GM18502 (cell line): Measurements from ENCODE around the gene RSKR.
"Not testable (repeated sequence)": the region's sequence is repeated elsewhere in the genome, so short reads cannot be mapped to it uniquely, and the experiment has no call there.

Experiments used
- ATAC-seq: cut with Tn5 transposase; IDR thresholded peaks from one replicate; pipeline ENCODE4 v1.9.1; 2021; ENCODE audit warnings: mild to moderate bottlenecking; ENCODE audit not compliant: unreplicated experiment, poor library complexity

The RSKR gene, protein sequence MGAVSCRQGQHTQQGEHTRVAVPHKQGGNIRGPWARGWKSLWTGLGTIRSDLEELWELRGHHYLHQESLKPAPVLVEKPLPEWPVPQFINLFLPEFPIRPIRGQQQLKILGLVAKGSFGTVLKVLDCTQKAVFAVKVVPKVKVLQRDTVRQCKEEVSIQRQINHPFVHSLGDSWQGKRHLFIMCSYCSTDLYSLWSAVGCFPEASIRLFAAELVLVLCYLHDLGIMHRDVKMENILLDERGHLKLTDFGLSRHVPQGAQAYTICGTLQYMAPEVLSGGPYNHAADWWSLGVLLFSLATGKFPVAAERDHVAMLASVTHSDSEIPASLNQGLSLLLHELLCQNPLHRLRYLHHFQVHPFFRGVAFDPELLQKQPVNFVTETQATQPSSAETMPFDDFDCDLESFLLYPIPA

DNA sequence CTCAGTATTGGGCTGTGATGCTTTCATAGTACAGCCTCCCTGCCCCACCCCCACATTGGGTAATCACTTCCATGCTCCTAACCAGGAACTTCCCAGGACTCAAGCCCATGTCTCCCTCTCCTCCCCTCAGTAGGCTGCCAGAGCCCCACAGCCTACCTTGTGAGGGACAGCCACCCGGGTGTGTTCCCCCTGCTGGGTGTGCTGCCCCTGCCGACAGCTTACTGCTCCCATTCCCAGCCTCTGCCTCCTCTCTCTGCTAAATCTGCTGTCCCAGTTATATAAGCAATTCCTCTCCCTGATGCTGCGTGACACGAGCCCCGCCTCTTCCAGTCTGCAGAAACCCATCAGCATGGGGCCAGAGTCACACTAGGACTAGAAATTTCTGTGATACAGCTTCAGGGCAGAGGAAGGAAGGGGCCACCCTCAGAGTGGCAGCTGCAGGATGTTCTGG, at the start of gene RSKR:
RSKR (minus strand) TSS at position 255 of the 451 bp plus-strand sequence; CDS start at position 231, 24 bp downstream.
- no peak for ATAC-seq

DNA sequence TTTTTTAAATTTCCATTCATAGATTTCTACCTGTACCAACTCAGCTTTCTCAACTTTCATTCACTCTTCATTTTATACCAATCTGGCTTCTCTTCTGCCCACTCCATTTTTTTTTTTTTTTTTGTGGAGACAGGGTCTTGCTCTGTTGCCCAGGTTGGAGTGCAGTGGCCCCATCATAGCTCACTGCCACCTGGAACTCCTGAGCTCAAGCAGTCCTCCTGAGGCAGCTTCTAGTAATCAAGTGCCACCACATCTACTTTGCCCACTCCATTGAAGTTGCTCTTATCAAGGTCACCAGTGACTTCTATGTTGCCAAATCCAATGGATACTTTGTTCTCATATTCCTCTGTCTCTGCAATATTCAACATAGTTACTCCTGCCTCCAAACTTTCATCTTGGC, 49.7 kb upstream of the RSKR start:
- ATAC-seq = no peak

DNA sequence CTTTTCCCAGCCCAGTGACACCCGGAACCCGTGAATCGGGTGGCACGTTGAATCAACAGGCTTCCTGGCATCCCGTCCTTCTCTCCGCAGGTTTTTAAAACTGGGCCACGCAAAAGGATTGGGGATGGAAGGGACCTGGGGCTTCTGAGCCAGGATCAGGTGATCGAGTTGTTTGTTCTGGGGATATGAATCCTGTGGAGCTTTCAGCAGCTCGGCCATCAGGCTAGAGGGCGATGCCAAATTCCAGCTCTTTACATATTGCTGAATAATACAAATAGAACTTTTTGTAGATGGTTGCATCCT, 48.5 kb upstream of the RSKR start:
- no peak for ATAC-seq

DNA sequence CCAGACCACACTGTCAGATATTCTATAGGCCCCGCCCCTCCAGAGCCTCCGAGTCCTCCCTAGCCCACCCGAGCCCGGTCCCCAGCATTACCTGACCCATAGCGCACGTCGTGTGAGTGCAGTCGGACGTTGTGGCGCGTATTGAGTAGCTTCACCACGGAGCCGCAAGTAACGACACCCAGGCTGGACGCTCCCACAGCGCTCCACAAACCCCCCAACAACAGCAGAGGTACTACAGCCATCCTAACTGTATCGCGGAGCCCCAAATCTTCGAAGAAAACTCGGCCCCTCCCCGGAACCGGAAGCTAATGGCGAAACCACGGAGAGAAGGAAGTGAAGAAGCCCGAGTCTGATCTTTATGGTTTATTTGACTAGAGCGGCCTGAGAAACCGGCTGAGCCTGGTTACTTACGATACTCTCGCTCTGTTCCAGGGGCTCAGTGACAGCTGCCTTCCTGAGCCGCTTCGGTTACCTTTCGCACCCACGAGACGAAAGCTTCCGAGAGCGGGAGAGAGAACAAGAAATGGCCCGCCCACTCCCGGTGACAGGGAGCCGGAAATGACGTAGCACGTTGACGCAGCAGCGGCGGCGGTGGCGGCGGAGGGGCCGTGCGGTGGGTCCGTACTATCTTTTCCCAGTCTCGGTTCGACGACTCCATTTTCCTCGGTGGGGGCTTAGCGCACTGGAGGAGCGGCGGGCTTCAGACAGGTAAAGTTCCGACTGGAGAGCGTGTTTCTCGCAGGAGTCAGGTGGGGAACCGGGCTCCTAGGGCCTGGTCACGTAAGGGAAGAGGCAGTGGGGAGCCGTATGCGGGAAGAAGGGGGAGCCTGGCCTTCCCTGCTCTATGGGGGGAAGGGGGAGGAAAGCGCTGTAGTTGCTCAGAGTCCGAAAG, 47.9 kb upstream of the RSKR start, which contains the start of the genes SDF2 and SUPT6H:
SDF2 (minus strand) TSS at position 272 of the 892 bp plus-strand sequence; CDS start at position 242, 30 bp downstream.
SUPT6H (plus strand) TSS at position 571 of the 892 bp plus-strand sequence. CDS start 11,197 bp downstream, outside the sequence.
- ATAC-seq = peak; percentile 80

DNA sequence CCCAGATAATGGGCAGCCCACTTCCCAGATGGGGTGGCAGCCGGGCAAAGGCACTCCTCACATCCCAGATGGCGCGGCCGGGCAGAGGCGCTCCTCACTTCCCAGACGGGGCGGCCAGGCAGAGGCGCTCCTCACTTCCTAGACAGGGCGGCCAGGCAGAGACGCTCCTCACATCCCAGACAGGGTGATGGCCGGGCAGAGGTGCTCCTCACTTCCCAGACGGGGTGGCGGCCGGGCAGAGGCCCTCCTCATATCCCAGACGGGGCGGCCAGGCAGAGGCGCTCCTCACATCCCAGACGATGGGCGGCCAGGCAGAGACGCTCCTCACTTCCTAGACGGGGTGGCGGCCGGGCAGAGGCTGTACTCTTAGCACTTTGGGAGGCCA, 45.5 kb upstream of the RSKR start:
- not testable (repeated sequence) for ATAC-seq

DNA sequence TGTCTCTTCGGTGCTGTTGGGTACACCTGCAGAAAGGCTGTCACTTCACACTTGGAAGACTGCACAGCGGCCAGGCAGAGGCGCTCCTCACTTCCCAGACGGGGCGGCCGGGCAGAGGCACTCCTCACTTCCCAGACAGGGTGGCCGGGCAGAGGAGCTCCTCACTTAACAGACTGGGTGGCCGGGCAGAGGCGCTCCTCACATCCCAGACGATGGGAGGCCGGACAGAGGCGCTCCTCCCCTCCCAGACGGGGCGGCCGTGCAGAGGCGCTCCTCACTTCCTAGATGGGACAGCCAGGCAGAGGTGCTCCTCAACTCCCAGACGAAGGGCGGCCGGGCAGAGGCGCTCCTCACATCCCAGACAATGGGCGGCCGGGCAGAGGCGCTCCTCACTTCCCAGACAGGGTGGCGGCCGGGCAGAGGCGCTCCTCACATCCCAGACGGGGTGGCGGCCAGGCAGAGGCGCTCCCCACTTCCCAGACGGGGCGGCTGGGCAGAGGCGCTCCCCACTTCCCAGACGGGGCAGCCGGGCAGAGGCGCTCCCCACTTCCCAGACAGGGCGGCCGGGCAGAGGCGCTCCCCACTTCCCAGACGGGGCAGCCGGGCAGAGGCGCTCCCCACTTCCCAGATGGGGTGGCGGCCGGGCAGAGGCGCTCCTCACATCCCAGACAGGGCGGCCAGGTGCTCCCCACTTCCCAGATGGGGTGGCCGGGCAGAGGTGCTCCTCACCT, 44.9 kb upstream of the RSKR start:
- not testable (repeated sequence) for ATAC-seq

DNA sequence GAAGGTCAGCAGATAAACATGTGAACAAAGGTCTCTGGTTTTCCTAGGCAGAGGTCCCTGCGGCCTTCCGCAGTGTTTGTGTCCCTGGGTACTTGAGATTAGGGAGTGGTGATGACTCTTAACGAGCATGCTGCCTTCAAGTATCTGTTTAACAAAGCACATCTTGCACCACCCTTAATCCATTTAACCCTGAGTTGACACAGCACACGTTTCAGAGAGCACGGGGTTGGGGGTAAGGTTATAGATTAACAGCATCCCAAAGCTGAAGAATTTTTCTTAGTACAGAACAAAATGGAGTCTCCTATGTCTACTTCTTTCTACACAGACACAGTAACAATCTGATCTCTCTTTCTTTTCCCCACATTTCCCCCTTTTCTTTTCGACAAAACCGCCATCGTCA, 44.4 kb upstream of the RSKR start:
- ATAC-seq = not testable (repeated sequence)

DNA sequence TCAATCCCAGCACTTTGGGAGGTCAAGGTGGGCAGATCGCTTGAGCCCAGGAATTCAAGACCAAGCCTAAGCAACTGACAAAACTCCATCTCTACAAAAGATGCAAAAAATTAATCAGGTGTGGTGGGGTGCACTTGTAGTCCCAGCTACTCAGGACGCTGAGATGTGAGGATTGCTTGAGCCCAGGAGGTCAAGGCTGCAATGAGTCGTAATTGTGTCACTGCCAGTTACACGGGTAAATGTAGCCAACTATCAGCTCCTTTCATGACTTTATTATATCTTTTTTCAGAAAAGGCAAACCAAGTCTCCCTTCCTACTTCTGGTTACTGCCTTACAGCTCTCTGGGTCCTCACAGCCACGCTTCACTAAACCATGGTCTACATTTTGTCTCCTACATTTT, 43.8 kb upstream of the RSKR start:
- ATAC-seq = no peak

DNA sequence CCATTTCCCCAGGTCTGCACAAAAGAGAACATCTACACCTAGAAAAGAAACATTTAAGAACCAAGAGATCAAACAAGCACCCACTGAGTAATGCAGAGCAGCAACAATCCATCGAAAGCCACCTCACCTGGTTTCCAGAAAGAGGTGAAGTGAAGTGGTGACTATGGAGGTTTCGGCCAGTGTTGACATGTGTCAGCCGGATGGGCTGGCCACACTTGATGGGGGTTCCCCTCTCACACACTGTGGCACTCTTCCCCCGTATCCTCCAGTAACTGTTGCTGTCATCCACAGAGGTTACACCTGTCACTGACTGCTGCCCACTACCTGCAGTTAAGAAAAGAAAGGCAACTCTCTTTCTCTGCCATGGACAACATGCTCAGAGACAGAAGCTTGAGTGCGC, 41.2 kb upstream of the RSKR start:
- no peak for ATAC-seq

DNA sequence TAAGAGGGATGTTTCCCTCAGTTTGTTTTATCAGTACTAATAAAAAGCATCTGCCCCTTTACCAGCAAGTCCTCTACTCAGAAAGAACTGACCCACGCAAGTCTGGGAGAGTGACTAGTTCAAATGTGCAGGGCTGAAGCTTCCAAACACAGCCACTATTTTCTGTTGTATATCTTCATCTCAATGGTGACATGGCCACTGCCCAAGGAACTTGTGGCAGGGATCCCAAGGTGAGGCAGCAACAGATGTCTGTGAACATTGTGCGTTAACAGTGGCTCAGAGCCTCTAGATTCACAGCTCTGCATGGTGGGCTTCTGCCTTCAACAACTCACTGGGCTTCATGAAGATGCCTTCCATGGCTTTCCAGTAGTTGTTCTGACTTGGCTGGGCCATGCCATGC, 34.7 kb upstream of the RSKR start:
- ATAC-seq = no peak

DNA sequence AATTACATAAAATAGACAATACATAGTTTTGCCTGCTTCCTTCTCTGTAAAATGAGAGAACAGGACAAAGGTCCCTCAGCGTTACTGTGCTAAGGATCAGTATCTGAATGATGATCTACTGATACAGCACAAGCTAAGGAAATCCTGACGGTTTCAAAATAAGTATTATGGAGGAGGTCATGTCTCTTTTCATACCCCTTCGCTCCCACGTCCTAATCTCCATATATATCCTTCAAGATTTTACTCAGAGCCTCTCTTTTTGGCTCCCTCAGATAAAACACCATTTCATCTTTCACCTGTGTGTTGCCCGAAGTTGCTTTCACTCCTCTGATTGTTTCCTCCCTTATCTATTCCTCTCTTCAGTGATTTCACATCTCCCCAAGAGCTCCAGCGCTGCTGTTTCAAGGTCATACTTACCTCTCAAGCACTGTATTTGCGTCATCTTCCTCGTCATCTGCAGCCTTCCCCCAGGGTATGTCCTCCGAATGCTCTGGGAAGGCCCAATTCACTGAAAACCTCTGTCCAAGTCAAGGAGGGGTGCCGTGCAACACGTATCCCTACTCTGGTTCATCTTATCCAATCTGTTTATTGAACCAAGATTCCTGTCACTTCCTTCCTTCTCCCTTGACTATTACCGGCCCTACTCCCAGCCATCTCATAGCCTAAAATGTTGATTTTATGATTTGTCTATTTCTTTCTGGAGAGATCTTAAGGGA, 32.2 kb upstream of the RSKR start:
- no peak for ATAC-seq

DNA sequence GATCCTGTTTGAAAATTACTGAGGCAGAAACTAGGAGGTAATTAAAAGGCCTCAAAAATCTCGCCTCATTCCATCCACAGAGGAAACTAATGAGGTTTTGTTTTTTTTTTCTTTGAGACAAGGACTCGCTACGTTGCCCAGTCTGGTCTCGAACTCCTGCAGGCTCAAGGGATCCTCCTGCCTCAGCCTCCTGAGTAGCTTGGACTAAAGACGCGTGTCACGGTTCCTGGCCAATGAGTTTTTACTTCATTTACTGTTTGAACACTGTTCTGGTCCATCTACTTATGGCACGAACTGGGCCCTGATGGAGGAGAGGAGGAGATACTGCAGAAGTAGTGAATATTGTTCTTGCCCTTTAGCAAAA, 31.6 kb upstream of the RSKR start:
- ATAC-seq = no peak

DNA sequence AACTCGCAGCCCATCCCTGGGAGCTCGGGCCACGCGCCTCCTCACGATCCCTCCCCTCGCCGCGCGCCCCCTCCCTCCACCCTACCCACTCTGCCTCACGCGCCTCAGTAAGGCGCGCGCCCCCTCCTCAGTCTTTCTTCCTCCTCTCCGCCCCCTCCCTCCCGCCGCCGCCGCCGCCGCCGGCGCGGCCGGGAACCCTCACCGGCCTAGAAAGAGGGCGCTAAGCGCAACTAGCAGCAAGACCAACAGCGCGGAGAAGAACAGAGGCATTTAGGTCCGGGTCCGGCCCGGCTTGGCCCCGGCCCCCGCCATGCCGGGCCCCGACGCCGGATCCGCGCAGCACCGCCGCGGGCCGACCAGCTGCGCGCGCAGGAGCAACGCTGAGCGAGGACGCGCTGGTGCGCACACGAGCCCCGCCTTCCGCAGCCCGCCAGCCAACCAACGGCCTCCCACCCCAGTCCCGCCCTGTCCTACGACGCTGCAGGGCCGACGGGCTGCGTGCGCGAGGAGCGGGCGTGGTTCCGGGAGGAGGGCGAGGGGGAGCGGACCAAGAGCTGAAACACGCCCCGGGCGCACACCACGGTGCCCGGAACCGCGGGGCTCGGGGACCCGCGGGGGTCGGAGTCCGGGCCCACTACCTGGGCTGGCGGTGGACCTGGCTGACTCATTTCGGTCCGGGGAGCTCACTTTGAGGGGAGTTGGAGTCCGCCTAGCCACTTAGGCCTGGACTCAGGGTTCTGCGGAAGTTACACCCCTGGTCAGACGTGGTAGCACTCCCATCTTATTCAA, 31.0 kb upstream of the RSKR start, which contains the start of gene BLTP2:
BLTP2 (minus strand) TSS at position 372 of the 789 bp plus-strand sequence; CDS start at position 270, 102 bp downstream.
- ATAC-seq = peak; percentile 92

DNA sequence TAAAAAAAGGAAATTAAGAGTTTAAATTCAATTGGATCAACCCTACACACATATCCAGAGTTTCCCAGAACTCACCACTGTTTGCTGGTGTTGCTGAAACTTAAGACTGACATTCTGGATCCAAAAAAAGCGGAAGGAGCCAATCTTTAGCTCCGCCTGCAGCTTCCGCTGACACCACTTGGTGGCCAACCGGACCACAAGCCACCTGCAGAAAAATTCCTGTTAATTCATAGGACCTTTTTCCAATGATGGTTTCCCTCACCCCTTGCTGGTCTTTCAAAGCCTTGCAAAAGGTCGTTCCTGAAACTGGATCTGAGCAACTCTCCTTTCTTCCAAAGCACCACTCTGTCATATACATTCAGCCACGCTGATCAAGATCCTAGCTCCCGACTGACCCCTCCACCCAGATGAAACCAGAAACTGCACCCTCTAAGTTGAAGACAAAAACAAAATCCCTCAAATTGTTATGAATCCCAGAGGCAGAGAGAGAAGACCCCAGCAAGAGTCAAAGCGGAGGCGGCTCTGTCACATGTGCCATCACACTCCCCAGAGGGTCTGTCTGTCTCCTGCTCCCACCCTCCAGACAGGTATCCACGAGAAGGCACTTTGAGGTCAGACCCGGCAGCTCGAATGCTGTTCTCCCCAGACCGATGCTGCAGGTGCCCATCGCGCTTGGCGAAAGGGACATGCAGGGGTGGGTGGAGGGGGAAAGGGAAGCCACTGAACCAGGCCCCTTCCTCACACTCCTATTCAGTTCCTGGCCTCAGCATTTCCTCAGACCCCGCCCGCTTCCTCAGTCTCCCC, 30.2 kb upstream of the RSKR start:
- ATAC-seq = peak; percentile 17

DNA sequence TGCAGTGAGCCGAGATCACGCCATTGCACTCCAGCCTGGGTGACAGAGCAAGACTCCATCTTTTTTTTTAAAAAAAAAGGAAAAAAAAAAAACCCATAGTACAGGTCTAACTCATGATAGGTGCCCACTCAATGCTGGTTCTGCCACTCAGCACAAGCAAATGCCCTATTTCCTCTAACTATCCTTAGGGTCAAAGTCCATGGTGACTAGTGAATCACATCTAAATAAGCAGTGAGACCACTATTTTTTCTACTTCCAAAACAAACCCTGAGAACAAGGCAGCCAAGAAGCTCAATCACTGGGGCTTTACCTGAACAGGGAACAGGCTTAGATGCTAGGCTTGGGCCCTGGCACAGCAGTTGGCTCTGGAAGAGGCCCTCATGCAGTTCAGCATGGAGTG, 27.6 kb upstream of the RSKR start:
- no peak for ATAC-seq

DNA sequence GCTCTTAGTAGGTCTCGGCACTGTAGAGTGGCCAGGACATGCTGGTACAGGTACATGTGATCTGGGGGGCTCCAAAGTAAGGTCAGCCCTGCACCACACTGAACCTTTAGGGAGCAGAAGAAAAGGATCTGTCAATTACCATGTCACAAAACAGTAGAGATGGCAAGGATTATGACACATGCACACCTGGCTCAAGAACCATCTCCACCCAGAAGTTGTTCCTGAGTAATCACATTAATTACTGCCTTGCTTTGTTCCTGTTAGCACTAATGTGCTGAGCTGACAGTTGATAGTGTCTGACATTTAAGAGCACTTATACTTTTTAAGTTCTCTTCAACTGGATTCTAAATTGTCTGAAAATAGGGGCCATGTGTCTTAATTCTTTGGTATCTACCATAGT, 21.5 kb upstream of the RSKR start:
- ATAC-seq = no peak

DNA sequence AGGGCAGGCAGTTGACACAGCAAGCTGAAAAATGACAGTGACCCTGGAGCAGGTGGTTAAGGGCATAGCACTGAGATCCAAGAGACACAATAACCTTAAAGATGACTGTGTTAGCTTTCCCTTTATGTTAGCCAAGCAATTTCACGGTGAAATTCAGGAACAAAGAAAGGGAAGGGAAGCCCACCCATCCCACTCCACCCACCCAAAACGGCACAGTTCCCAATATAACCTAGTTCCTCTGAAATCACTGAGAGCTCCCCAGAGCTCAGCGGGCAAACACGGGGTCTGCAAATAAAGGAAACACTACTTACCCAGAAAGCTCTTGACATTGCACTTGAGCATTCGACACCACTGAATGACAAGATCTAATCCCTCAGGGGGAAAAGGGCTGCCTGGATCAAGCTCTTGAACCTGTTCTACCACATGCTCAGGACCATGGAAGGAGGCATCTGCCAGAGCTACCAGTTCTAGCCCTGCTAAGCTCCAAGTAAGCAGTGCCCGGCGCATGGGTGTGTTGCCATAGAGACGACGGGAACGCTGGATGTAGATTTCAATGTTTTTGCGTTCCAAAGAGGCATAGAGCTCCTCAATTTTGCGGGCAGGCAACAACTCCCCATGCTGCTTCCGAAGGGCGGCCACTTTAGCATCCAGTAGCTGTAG, 20.4 kb upstream of the RSKR start:
- ATAC-seq = no peak

DNA sequence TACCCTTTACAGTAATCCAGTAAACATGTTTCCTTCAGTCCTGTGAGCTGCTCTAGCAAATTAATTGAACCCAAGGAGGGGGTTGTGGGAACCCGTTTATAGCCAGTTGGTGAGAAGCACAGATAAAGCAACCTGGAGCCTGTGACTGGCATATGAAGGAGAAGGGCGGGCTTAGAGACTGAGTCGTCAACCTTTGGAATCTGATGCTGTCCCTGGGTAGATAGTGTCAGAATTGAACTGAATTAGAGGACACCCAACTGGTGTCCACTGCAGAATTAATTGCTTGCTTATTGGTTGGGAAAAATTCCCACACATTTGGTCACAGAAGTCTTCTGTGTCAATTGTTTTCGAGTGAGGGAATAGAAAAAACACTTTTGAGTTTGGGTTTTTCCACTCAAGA, 12.8 kb upstream of the RSKR start:
- no peak for ATAC-seq
